ENCODE results near the gene CBL.

CBL gene

DNA sequence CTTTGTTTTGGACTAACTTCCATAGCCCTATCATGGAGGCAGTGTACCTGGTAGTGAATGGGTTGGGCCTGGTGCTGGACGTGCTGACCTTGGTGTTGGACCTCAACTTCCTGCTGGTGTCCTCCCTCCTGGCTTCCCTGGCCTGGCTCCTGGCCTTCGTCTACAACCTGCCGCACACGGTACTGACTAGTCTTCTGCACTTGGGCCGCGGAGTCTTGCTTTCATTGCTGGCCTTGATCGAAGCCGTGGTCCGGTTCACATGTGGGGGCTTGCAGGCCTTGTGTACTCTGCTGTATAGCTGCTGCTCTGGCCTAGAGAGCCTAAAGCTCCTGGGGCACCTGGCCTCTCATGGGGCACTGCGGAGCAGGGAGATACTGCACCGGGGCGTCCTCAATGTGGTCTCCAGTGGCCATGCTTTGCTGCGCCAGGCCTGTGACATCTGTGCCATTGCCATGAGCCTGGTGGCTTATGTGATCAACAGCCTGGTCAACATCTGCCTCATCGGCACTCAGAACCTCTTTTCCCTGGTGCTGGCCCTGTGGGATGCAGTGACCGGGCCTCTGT is 129.0 kb downstream of the CBL start:
- no peak for DNase-seq

- no peak for DNase-seq
Observed at GRCh38 chr11:119335655-119336543, 129.8 kb downstream of the CBL start.

DNA sequence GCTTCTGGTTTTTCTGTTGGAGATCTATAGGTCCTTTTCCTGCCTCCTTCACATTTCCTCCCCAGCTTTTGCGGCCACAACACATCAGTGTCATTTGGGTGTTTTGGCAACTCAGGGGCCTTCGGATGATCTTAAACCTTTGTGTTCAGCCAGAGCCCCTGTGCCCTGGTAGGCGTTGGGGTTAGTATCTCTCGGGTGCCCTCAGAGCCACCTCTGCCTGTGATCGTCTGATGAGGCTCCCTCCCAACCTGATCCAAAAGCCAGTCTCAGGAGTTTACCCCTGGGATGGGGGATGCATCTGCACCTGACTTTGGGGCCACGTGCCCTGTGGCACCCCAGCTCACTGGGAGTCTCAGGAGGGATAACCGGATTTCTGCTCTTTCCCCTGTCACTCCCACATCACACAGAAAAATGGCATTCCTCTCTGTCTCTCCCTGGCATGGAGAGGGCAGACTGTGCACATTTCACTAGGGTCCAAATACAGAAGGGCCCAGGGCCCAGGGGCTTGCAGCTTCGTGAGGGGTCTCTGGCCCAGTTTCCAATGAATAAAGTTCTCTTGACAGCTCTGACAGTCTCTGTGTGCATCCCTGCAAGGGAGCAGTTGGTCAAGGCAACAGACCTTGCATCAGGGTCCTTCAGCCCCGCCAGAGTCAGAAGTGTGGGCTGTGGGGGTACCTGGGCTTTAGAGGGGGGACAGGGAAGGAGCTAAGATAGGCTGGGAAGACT is 130.8 kb downstream of the CBL start:
- DNase-seq, result no peak

- DNase-seq, result no peak
Observed at GRCh38 chr11:119337581-119338317, 131.6 kb downstream of the CBL start.

- peak; percentile 62 for DNase-seq
Observed at GRCh38 chr11:119338318-119338890, 132.3 kb downstream of the CBL start.

DNA sequence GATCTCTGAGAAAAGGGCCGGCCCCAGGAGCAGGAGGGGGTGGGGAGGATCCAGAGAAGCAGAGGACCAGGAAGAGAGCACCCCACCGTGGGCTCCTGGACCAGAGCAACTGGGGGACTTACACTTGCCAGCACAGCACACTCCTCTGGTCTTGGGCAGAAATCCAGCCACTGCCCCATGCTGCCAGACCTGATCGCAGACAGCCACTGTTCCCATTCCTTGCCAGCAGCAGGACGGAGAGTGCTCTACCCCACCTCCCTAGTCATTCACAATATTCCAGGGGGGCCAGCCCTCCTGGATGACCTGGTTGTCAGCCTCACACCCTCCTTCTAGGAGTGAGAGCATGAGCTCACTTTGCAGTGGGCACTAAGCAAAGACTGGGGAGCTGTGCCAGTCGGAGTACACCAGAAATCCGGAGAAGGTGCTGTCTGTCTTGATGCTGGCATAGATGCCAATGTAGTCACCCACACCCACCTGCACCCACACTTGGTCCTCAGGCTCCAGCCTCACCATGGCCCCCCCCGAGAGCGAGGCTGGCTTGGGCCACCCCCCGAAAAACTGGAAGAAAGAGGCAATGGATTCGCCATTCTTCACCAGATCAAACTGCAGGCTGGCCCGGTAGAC is 132.9 kb downstream of the CBL start:
- DNase-seq, result no peak

DNA sequence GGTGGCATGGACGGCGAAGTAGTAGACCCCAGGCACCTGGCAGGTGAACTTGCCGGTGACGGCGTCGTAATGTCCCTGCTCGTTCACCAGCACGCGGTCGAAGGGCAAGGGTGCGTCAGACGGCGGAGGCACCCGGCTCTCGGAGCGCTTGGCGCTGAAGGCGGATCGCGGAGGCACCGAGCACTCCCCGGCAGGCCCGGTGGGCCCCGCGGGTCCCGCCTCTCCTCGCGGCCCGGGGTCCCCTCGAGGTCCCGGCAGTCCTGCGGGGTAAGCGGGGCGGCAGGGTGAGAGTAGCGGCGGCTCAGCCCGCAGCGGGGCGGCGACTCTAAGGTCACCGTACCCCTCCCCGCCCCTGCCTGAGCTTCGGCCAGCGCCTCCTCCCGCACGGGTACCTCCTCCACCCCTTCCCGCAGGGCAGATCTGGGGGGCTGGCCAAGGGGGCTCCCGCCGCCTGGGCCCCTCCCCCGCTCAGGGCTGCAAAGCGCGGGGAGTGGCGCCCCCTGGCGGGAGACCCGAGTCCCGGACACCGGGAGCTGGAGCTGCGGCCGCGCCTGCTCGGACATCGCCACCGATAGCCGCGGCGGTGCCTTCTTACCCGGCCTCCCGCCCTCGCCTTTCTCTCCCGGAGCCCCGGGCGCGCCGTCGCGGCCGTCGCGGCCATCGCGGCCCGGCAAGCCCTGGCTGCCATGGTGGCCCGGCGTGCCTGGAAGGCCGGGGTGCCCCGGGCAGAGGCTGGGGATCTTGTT is 133.6 kb downstream of the CBL start:
- DNase-seq, result peak; percentile 51

DNA sequence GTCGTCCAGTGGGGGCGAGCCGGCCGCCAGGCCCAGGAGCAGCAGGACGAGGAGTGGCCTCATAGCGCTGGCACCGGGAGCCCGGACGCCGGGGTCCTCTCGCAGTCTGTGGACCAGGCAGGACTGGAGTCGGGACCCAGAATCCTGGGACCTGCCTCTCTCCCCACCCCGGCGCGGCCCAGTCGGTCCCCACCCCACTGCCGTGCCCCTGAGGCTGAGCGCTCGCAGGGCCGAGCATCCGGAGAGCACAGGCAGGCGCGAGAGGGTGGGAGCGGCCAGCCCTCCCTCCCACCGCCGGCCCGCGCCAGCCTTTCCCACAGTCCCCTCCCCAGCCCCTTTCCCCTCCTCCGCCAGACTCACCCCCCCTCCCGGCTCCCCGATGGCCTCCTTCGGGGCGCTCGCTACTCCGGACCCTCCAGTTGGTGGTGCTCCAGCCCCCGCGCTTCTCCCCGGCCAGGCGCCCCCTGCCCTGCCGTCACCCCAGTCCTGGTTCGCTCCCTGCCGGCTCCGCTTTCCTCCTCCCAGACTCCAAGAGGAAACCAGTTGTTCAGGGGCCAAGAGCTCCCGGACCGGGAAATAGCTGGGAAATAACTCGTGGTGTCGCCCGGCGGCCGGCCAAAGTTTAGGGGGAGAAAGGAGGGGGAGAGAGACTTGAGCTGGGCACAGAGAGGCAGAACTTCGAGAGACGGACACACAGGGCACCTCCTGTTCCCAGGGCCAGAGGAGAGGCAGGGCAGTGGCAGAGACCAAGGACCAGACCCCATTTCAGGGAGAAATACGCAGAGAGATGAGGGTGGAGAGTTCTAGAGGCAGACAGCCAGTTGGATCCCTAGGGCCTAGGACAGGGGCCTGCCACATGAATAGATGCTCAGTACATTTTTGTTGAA is 134.4 kb downstream of the CBL start, which contains the start of gene C1QTNF5:
C1QTNF5 (minus strand) TSS at position 549 of the 887 bp plus-strand sequence; CDS start at position 63, 486 bp downstream.
- no peak for DNase-seq

DNA sequence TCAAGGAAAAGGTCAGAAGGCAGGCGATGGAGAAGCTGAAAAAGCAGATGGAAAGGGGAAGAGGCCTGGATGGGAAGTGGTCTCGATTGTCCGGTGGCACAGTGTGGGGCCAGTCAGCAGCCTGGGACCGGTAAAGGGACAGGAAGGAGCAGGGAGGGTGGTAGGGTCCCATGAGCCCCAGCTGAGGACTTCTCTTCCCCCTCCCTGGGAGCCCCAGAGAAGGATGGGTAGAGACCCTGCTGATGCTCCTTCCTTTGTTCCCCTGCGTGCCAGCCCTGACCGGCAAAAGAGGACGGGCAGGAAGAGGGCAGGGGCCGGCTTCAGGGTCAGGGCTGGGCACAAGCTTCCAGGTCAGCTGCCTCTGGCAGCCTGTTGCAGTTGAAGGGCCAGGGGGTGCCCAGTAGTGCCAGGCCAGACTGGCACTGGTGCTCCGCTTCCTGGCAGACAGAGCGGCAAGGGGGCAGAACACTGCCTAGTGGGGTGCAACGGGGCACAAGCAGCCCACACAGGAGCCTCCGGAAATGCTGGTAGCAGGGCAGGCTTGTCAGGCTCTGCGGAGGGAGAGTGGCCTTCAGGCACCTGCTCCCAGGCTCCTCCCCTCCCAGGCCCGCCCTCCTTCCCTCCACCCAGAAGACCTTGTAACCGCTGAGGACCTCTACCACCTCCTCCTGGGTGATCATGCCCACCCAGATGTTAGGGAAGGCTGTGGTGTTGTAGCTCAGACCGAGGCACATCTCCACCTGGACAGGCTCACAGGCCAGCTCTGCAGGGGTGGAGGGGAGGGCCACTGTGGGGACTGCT is 135.3 kb downstream of the CBL start:
- no peak for DNase-seq

GRCh38 chr11:119342023-119342300 is 135.8 kb downstream of the CBL start:
- DNase-seq, result no peak

GRCh38 chr11:119342362-119343130 is 136.4 kb downstream of the CBL start:
- DNase-seq, result no peak

GRCh38 chr11:119343726-119344125 is 137.6 kb downstream of the CBL start:
- no peak for DNase-seq

GRCh38 chr11:119344291-119345010 is 138.3 kb downstream of the CBL start:
- no peak for DNase-seq

DNA sequence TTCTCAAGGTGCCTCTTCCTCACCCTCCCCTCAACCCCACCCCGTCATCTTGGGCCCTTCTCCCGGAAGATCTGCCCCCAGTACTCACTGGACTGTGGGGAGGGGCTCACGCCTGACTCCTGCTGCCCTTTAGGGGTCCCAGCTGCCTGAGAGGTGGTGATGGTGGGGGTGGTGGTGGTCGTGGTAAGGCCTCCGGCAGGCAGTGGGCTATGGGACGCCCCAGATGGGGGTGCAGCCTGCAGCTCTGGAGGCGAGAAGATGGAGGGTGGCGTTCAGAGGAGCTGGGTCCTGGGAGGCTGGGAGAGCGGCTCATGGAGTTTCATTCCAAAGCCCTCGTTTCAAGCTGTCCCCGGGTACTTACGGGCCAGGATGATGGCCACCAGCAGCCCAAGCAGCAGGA is 139.5 kb downstream of the CBL start:
- DNase-seq, result no peak

DNA sequence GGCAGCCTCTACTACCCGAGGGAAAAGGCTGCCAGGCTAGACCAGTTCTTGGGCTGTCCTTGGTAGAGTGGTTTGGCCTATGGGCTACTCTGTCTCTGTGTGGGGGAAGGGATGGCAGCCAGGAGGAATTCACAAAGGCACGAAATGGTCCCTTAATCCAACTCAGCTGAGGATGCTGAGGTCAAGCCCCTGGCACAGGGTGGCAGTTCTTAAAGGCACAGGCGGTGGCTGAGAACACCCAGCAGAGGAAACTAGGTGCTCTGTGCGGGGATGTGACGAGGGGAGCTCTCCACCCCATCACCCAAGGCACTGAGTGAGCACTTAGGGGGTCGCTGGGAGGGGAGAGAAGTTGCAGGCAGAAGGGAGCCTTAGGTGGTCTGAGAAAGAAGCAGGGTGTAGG is 140.5 kb downstream of the CBL start, which contains the start of gene MFRP:
MFRP (minus strand) TSS at position 101 of the 400 bp plus-strand sequence. CDS start 192 bp downstream, outside the sequence.
- DNase-seq, result no peak

GRCh38 chr11:119347242-119347641 is 141.1 kb downstream of the CBL start:
- DNase-seq, result no peak

GRCh38 chr11:119347940-119348605 is 141.9 kb downstream of the CBL start:
- no peak for DNase-seq
